Osteocyte (in vitro differentiated cells): ENCODE results near the gene NRG2. TPM values are rescaled to one million over a fixed set of nuclear protein-coding genes. Genes with fewer than 3 reads are reported as not detected.

ENCODE experiments used
- DNase-seq: peaks from one replicate; pipeline ENCODE4 v3.0.0; 2021; ENCODE audit warnings: mixed read lengths; ENCODE audit not compliant: unreplicated experiment; ENCODE audit errors: extremely low spot score
- H3K27ac Mint-ChIP-seq: one replicate; pipeline ENCODE4 v1.8.0; 2021; ENCODE audit warnings: mild to moderate bottlenecking, mixed read lengths; ENCODE audit not compliant: unreplicated experiment
- H3K27me3 Mint-ChIP-seq: one replicate; pipeline ENCODE4 v1.8.0; 2021; ENCODE audit warnings: mixed read lengths; ENCODE audit not compliant: unreplicated experiment
- H3K36me3 Mint-ChIP-seq: one replicate; pipeline ENCODE4 v1.8.0; 2021; ENCODE audit warnings: mixed read lengths; ENCODE audit not compliant: unreplicated experiment
- H3K4me1 Mint-ChIP-seq: one replicate; pipeline ENCODE4 v1.8.0; 2021; ENCODE audit warnings: mixed read lengths; ENCODE audit not compliant: unreplicated experiment
- H3K4me3 Mint-ChIP-seq: one replicate; pipeline ENCODE4 v1.8.0; 2021; ENCODE audit warnings: mild to moderate bottlenecking, moderate library complexity, mixed read lengths; ENCODE audit not compliant: unreplicated experiment
- H3K9me3 Mint-ChIP-seq: one replicate; pipeline ENCODE4 v1.8.0; 2021; ENCODE audit warnings: mixed read lengths; ENCODE audit not compliant: unreplicated experiment
- CTCF ChIP-seq: fragments of 200-600 bp; sonication (generic); IDR thresholded peaks from 2 replicates; pipeline ENCODE4 v1.5.0; 2021; ENCODE audit warnings: antibody characterized with exemption, mild to moderate bottlenecking, moderate library complexity
- total RNA-seq: library from RNA; stranded (reverse); gene quantifications from 2 replicates; pipeline ENCODE4 v1.2.1, GENCODE V29; 2021

Gene NRG2
- total RNA-seq, 1 donor from 2014 or later = 0.86 TPM

DNA sequence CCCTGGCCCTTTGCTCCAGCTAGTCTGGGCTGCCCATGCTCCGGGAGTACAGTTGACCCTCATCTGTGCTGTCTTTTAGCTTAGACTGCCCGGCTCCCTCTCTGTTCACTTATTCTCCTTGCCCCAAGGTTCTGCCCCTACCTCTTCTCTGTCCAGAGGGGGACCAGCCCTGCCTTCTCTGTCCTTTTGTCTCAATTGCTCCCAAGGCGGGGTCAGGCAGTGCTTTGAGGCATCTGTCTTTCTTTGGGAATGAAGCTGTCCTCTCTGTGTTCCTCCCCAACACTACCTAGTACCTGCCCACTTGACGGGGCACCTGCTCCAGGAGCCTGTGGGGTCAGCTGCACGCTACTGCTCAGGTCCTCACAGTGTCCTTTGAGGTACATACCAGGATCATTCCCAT, 188.1 kb downstream of the NRG2 start:
- Mint-ChIP-seq H3K27me3 (peaks cover 18% of the 10 kb centered on the region), H3K4me1 (no peaks in the 10 kb centered on the region), H3K9me3 (no peaks in the 10 kb centered on the region), H3K36me3 (no peaks in the 10 kb centered on the region), H3K4me3 (no peak overlapping the region), H3K27ac (no peak overlapping the region)
- no peak for DNase-seq
- TF ChIP-seq CTCF = no peak

DNA sequence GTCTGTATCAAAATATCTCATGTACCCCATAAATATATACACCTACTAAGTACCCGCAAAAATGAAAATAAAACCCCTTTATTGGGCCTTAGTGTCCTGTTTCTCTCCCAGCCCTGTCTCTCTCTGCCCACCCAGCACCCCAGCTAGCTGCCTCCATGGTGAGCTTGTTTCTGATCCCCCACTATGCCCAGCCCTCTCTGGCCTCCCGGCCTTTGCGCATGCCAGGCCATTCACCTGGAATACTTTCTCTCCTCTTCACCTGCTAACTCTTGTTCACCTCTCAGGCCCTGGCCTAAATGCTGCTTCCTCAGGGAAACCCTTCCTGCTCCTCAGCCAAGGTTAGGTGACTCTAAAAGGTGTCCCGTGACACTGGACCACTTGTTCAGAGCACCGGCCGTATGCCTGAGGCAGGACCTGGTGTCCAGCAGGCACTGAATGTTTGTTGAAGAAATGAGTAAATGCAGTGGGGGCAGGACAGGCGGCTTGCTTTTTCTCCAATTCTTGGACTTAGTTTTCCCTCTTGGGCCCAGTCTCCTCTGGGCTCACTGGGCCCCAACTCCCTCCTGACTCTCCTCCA, 189.0 kb downstream of the NRG2 start:
- DNase-seq = no peak
- Mint-ChIP-seq H3K4me1 (peaks cover 3% of the 10 kb centered on the region), H3K36me3 (no peaks in the 10 kb centered on the region), H3K9me3 (no peaks in the 10 kb centered on the region), H3K27me3 (peaks cover 25% of the 10 kb centered on the region), H3K4me3 (no peak overlapping the region), H3K27ac (no peak overlapping the region)
- TF ChIP-seq CTCF = no peak

GRCh38 chr5:139852696-139853095, 190.4 kb downstream of the NRG2 start:
- peaks cover 25% of the 10 kb centered on the region for H3K27me3 Mint-ChIP-seq
- no peaks in the 10 kb centered on the region for H3K36me3 Mint-ChIP-seq
- H3K27ac Mint-ChIP-seq = no peak overlapping the region
- no peak for DNase-seq
- no peak overlapping the region for H3K4me3 Mint-ChIP-seq
- H3K9me3 Mint-ChIP-seq = no peaks in the 10 kb centered on the region
- H3K4me1 Mint-ChIP-seq = peaks cover 3% of the 10 kb centered on the region
- TF ChIP-seq CTCF = no peak

GRCh38 chr5:139851558-139851957, 191.5 kb downstream of the NRG2 start:
- Mint-ChIP-seq H3K4me3 (no peak overlapping the region), H3K27me3 (peaks cover 31% of the 10 kb centered on the region), H3K27ac (no peak overlapping the region), H3K4me1 (peaks cover 3% of the 10 kb centered on the region), H3K36me3 (no peaks in the 10 kb centered on the region), H3K9me3 (no peaks in the 10 kb centered on the region)
- TF ChIP-seq CTCF = no peak
- DNase-seq = no peak

GRCh38 chr5:139850423-139851016, 192.6 kb downstream of the NRG2 start:
- Mint-ChIP-seq H3K4me1 (peaks cover 3% of the 10 kb centered on the region), H3K27me3 (peaks cover 35% of the 10 kb centered on the region), H3K27ac (no peak overlapping the region), H3K9me3 (no peaks in the 10 kb centered on the region), H3K36me3 (no peaks in the 10 kb centered on the region), H3K4me3 (no peak overlapping the region)
- no peak for TF ChIP-seq CTCF
- DNase-seq = no peak
